NCI-H2029 treated with DMSO at 0.1 percent for 48 hours (cell line): ENCODE measurements around the gene SUPT20H.
"Not testable (repeated sequence)": the region's sequence is repeated elsewhere in the genome, so short reads cannot be mapped to it uniquely, and the experiment has no call there.

Experiments
- DNase-seq: peaks from one replicate; lab custom pipeline; 2025; lab: John Stamatoyannopoulos, UW

Gene SUPT20H

DNA sequence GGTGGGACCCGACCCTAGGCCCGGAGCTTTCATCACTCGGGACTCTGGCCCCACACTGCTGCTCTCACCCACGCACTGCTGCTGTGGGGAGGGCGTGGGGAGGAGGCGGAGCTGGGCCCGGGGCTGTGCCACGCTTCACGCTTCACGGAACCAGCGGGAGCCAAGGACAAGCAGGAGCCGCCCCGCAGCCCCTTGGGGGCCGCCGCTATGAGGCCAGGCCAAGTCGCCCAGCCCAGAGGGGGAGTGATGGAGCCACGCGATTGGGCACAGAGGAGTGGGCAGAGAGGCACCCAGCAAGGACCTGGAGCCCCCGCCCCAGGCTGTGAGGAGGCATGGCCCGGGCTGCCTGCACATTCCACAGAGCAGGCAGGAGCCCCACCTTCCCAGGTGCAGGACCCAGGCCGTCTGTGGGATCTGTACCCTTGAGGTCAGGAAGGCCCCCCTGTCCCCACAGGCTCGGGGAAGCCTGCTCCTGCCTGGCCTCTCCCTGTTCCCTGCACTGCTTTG is 10.2 kb upstream of the SUPT20H start:
- DNase-seq: no peak

DNA sequence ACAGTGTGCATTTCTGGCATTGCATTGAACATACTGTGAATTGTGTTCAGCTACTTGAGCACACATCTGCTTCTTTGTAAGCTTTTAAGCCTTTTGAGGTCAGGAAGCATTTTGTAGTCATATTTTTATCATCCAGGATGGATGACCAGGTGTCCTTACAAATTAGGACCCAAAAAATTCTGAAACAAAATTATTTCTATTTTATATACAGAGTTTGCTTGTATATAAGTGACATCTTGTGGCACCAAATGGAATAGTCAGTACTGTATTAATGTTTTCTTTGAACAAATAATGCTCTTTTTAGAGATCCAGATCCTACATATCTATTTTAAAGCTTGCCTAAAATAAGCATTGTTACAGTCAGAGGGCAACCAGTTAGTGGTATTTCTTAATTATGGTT is 9.5 kb upstream of the SUPT20H start:
- no peak for DNase-seq

DNA sequence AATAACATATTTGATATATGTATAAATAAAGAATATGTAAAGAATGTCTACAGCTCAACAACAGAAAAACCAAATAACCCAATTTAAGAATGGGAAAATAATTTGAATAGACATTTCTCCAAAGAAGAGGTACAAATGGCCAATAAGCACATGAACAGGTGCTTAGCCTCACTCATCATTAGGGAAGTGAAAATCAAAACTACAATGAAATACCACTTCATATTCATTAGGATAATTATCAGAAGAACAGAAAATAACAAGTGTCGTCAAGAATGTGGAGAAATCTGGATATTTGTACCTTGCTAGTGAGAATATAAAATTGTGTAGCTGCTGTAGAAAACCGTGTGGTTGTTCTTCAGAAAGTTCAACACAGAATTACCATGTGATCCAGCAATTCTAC is 8.4 kb upstream of the SUPT20H start:
- DNase-seq: no peak

DNA sequence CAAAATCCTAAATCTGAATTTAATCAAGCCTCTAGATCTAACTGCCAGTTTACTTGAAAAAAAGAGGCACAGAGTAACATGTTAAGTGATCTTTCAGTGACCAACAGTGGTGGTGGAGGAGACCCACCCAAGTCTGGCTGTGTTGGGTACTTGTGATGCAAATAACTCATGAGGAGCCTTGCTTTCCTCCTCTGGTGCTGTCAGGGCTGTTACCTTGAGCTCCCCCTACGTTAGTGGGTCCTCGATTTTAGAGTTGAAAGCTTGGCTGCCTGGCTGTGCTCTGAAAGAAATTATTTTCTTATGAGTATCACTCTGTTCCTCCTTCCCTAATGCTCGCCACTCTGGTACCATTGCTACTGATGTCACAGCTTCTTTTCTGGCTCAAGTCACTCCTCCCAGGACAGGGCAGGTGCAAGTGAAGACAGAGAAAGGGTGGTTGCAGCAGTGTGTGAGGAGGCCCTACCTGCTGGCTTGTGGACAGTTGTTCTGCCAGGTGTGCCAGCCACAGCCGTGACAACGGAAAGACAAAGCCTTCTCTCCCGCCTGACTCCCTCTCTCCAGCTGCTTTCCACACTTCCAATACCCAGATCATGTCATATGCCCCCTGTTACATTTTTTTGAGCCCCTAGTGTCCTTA is 6.5 kb upstream of the SUPT20H start:
- no peak for DNase-seq

DNA sequence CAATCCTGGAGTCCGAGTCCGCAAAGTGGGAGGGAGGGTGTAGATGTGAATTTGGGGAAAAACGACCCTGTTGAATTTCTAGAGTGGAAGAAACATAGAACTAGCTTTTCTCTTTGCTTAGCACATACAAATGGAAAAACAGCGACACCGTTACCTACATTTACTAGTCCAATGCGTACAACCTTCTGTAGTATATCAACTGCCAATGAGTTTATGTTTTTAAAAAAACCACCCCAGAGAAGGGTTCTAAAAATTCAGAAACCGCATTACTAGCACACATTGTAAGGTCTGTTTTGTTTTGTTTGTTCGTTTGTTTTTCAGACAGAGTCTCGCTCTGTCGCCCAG is 332 bp upstream of the SUPT20H start:
- no peak for DNase-seq

DNA sequence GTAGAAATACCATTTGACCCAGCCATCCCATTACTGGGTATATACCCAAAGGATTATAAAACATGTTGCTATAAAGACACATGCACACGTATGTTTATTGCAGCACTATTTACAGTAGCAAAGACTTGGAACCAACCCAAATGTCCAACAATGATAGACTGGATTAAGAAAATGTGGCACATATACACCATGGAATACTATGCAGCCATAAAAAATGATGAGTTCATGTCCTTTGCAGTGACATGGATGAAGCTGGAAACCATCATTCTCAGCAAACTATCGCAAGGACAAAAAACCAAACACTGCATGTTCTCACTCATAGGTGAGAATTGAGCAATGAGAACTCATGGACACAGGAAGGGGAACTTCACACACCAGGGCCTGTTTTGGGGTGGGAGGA is 3.3 kb downstream of the SUPT20H start:
- DNase-seq: not testable (repeated sequence)

DNA sequence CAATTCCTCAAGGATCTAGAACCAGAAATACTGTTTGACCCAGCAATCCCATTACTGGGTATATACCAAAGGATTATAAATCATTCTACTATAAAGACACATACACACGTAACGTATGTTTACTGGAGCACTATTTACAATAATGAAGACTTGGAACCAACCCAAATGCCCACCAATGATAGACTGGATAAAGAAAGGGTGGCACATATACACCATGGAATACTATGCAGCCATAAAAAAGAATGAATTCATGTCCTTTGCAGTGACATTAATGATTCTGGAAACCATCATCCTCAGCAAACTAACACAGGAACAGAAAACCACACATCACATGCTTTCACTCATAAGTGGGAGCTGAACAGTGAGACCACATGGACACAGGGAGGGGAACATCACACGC is 6.4 kb downstream of the SUPT20H start:
- DNase-seq: not testable (repeated sequence)

DNA sequence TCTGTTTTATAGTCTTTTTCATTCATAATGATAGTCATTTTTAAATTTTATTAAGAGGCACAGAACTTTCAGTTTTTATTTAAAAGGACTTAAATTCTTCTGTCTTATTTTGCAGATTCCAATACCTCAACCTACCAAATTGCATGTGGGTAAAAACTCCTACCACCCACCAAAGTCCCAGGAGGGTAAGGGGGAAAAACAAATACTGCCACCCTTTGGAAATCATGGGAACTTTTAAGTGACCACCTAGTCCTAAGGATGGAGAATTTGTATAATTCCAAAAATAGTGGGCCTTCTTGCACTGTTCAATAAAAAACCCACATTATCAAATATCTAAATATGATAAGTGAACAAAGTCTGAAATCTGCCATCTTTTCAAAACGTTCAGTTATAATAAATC is 9.7 kb downstream of the SUPT20H start:
- no peak for DNase-seq

DNA sequence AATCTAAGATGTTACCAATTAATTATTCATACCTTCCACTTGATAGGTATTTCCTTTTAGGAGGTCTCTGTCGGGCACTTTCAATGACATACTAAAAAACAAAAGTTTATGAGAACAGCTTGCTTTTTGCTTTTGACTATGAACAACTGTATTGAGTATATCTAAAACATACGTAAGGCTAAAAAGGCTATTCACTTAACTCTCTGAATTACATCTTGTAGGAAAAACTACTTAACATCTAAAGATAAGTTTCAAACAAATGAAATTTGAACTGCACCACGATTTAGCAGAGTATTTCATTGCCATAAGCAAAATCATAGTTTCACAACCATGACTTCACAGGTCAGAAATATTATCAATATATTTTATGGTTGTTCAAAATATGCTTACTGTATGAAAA is 11.6 kb downstream of the SUPT20H start:
- no peak for DNase-seq

DNA sequence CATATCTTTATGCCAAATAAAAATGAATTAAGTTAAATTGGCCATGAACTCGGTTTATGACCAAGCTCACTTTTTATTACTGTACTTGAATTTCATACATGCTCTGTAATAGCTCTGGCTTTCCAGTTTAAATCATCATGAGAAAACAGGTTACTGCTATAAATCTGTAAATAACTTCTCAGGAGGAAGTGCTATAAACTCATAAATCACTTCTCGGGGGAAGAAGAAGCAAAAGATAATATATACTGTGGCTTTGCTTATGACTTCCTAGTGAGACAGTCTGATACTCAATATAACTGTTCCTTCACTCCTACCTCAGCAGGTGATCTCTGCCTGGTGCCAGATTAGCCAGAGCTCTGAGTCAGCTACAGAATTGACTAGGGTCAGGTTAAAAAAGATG is 12.5 kb downstream of the SUPT20H start:
- no peak for DNase-seq

DNA sequence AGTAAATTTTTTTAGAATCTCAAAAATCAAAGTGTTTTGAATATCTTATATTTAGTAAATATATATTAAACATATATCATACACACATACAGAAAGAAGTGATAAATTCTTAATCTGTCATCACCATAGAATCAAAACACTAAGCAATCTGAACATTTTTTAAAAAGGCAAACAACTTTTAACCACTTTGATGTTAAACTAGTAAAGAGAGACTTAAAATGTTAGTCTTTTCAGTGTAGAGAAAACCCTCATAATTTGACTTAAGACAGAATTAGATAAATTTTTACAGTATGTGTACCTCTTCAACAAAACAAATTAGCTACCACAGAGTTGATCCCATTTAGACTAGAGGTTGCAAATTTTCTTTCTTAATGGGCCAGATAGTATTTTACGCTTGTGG is 13.4 kb downstream of the SUPT20H start:
- no peak for DNase-seq

DNA sequence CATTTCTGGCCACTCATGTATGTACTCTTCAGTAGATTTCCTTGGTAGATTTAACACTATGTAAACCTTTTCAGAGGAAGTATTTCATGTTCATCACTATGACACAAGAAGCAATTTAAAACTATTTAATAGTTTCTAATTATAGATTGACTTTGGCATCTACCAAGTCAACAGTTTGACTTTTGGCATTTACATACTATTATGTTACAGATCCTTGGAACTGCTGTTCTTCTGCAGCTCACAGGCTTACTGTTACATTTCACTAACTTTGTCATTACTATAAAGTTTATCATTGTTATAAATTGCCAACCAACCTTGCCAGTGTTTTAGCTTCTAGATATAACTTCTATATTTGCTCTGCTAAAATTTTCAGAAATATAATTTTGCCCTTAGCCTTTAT is 18.7 kb downstream of the SUPT20H start:
- no peak for DNase-seq

DNA sequence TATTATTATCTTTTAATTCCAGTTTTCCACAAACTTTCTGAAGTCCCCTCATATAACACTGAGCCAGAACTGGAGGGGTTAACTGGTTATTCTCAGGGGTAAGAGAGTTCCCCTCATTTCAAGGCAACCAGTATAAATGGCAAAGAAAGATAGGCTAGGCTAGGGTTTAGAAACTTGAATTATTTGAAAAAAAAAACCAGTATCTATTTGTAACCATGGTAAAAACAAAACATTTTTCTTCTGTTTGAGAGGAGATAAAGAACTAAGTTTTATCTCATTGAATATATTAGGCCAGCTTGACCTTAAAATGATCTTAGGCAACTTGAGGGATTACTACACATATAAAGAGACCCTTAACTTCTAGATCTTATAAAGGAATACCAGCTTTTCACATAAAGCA is 19.6 kb downstream of the SUPT20H start:
- no peak for DNase-seq

DNA sequence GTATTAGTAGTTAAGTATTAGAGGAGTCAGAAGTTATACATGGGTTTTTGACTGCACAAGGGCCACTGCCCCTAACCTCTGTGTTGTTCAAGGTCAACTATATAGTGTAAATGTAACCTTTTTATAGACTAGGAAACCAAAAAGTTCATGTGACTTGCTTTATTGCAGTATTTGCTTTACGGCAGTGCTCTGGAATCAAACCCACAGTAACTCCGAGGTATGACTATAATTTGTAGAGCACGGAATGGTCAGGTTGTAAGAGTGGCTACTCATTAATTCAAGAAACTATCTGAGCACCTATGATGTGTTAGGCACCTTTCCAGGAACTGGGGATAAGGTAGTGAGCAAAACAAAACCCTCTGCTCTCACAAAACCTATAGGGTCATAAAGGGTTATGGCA is 22.2 kb downstream of the SUPT20H start:
- no peak for DNase-seq

DNA sequence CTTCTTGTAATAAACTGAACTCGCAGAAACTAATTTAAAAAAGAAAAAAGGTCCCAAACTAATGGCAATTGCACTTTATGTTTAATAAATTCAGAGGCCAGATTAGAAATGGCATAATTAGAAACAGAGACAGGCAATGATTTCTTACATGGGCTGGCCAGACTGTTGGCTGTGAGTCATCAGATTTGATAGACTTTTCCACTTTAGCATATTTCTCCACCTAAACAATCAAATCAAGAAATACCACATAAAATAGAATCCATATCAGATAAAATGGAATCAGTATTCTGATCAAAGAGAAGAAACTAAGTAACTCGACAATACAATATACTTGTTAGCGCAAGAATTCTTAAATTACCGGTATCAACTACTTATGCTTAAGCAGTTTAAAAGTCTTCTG is 29.9 kb downstream of the SUPT20H start:
- no peak for DNase-seq

DNA sequence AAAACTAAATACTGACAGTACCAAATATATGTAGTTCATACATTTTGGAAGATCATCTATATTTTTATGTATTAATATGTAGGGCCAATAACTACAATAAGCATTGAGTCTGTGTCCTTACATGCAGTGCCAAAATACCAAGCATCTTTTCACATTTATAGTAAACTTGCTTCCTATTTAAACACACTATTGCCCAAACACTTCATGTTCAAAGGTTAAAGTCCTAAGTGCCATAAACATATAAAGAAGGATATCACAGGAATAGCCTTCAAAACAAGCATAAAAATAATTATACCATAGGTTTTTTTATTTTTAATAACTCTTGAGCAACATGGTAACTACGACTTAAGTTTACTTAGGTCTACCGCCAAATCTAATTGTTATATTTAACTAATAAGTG is 31.8 kb downstream of the SUPT20H start:
- no peak for DNase-seq

DNA sequence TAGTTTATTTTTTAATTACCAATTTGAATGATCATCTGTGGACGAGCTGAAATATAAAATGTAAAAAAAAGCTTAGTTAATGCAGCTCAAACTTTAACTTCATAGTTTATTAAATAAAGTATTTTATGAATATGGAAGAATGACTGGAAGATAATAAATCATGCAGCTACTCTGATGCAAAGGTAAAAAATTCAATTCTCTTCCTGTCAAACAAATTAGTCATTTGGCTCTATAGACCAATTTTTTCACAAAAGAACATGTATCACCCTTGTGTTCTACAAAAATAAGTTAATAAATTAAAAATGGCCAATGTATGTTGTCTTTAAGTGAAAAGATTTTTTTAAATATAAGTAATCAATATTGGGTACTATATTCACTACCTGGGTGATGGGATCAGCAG is 32.7 kb downstream of the SUPT20H start:
- no peak for DNase-seq

DNA sequence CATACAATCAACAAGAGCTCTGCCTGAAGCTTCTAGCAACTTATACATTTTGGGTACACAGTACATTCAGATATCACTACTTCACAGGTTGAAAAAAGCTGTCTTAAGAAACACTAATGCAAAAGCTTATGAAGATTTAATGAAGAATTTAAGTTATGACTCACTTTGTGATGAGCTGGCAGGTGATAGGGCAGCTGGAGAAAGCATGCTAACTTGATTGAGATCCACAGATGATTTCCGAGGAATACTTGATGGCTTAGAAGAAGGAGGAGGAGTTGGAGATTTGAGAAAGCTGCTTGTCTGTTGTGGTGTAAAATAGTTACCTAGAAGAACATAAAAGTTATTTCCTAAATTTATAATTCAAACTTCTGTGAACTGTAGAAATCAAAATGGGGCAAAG is 35.6 kb downstream of the SUPT20H start:
- DNase-seq: no peak

DNA sequence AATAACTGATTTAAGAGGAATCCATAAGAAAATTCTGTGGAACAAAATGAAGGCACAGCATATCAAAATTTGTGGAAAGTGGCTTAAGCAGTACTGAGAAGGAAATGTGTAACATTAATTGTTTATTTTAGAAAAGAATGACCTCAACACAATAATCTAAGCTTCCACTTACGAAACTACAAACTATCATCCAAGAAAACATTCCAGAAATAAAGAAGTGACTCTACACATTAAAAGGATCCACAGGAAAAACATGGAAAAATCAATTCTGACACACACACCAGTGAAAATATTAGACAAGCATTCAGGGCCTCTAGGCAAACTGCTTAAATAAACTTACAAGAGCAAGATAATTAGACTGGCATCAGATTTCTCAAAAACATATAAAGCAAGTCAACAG is 44.9 kb downstream of the SUPT20H start:
- DNase-seq: no peak

DNA sequence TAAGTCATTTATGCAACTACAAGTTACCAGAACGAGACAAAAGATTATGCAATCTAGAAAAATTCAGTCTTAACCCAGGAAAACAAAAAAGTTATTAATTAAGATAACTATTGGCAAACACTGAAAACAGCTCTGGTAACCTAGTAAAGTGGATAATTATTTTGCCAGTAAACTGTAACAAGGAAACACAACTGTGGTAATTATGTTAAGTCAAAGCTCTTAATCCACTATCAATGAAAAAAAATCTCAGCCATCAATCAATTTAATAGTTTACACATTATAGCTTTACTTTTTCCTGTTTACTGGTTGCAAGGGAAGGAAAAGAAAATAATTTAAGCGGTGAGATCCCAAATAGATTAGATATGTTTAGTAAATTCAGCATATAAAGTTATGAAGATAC is 47.7 kb downstream of the SUPT20H start:
- no peak for DNase-seq

DNA sequence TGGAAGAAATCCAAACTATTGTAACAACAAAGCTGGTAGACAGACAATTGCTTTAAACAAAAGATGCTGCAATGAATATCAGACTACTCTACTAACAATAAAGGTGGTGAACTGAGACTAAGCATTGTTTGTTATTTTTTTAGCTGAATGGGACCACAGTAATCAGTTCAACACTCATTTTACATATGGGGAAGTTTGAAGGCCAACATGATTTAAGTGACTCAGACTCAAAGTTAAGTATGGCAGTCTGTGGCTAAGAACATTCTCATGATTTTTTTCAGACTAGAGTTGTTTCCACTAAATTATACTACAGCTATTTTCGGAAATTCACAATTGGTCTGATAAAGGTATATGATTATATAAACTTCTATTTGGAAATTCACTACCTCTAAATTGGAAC is 48.5 kb downstream of the SUPT20H start:
- DNase-seq: no peak

DNA sequence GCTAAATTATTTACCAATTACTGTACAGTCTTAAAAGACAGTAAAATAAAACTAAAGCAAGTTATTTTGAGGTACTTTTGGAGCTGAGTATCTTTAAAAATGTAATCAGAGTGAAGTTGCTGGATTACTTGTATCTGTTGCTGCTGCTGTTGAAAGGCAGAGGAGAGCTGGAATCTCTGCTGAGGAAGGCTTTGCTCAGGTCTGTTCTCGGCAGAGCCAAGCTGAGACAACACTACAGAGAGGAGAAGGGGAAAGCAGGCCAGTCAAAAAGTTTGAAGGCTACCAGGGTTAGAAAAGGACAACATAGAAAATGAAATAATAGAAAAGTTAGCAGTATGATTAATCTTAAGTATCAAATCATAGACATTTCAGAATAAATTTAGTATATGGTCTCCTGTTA is 49.1 kb downstream of the SUPT20H start:
- no peak for DNase-seq

DNA sequence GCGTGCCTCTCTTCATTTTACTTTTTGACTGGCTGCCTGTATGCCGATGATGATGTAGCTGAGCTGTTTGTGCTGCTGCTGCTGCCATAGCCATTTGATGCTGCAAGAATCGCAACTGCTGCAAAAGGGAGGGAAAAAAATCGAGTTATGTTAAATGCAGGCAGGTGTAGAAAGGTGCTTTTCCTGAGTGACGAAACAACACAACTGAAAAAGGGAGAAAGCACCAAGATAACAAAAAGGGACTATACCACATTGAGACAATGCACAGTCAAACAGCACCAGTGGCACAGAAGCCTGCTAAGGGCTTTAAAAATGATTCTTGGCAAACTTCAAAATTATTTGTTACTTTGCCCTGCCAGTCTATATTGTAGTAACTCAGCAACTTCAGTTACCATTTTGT is 49.8 kb downstream of the SUPT20H start:
- DNase-seq: no peak

DNA sequence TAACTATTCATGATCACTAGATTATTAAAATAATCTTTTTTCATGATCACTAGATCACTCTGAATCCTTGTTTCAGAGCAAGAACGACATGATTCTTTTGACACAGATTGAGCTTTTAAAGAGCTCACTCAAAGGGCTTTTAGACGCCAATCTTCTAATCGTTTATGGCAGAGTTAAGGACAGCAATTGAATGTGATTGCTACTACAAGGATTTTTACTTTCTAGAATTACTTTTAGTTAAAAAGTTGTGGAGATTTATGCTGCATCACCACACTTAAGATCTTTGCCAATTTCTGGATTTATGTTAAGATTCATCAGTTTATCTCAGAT is 57.6 kb downstream of the SUPT20H start:
- no peak for DNase-seq
